Testis (tissue), 3 donors: ENCODE measurements around the gene ARID1B. TPM values are rescaled to one million over a fixed set of nuclear protein-coding genes. Genes with fewer than 3 reads are reported as not detected.

Source experiments
- DNase-seq: peaks from one replicate; pipeline ENCODE4 v3.0.0-alpha.2; 2019
- H3K27ac ChIP-seq, 2 donors: fragments of 200-600 bp; sonication (generic); one replicate each; pipeline ENCODE4 v1.5.1; 2019
- H3K27me3 ChIP-seq: fragments of 200-600 bp; sonication (generic); one replicate; pipeline ENCODE4 v1.5.1; 2019
- H3K36me3 ChIP-seq: fragments of 200-600 bp; sonication (generic); one replicate; pipeline ENCODE4 v1.5.1; 2017; ENCODE audit warnings: low read depth; ENCODE audit errors: missing control alignments
- H3K4me1 ChIP-seq: fragments of 200-600 bp; sonication (generic); one replicate; pipeline ENCODE4 v1.5.1; 2019
- H3K4me3 ChIP-seq, 2 donors: fragments of 200-600 bp; sonication (generic); one replicate each; pipeline ENCODE4 v1.5.1; 2017 to 2019
- H3K9me3 ChIP-seq: fragments of 200-600 bp; sonication (generic); one replicate; pipeline ENCODE4 v1.5.1; 2017
- POLR2A ChIP-seq: fragments of 450-650 bp; IDR thresholded peaks from one replicate; pipeline ENCODE4 v1.6.1; 2017; ENCODE audit warnings: antibody characterized with exemption, mild to moderate bottlenecking, moderate library complexity
- WGBS, 2 donors: methylation state at CpG; one replicate each; pipeline ENCODE4 v1.1.5; 2018; 5-methylcytosine and 5-hydroxymethylcytosine counted together
- intact Hi-C: fragments of 100-400 bp; cut with DNase I; formaldehyde crosslinking; loops from one replicate; pipeline ENCODE4 v1.15.1; 2023; ENCODE audit warnings: low total_unique reads
- polyA plus RNA-seq: library from polyadenylated mRNA; stranded (reverse); fragments of 350-450 nt; fragmentation: Illumina TruSeq; extraction: RNeasy Lipid Tissue Mini Kit (QIAGEN cat#74804); gene quantifications from one replicate; pipeline ENCODE4 v1.2.3, GENCODE V29; 2014; ENCODE audit warnings: low read depth, low replicate concordance; ENCODE audit not compliant: insufficient read depth
- total RNA-seq, 2 donors: library from RNA; depleted of rRNA; stranded (reverse); fragments of >200 nt; gene quantifications; one replicate each; pipeline ENCODE4 v1.2.3, GENCODE V29; 2016
- TF ChIP-seq, protein P1 (sequence below), 3 experiments: fragments of 450-650 bp in 2 of 3; fragments of 200-600 bp in 1 of 3; sonication (generic) in 1 of 3; IDR thresholded peaks; one replicate each; pipeline ENCODE4 v1.5.1; 2016 to 2019; ENCODE audit warnings: antibody characterized with exemption in 3 of 3, mild to moderate bottlenecking in 2 of 3, moderate library complexity in 1 of 3

ARID1B gene
- total and polyA plus RNA-seq, 3 donors from 2014 or later: 26.2 to 126 (median 103) TPM

DNA sequence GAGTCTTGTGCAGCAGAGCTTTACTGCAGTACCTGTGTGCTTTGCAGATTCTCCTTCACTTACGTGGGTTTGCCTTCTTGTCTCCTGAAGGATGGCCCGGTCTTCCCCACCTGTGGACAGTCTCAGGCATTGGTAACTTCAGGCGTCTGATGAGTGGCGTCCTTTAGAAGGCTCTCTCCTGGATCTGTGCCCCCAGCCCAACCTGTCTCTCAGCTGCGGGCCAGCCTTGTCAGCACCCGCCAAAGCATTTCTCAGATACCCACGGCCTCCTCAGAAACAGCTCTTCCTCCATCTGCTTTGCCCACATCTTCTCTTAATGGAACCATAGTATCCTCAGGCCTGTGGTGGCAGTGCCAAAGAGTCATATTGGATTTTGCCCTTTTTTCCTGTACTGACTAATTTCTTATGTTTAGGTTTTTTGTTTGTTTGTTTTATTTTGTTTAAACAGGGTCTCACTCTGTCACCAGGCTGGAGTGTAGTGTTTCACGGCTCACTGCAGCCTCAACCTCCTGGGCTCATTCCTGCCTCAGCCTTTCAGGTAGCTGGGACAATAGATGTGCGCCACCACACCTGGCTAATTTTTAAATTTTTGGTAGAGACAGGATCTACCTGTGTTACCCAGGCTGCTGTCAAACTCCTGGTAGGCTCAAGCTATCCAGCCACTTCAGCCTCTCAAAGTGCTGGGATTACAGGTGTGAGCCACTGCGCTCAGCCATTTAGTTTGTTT, 96.6 kb downstream of the ARID1B start:
- 88 to 96% methylated on average over 10 of the region's 10 CpGs for WGBS, 2 donors
- intact Hi-C loops: no loop called here
- Histone ChIP-seq H3K4me3 (no peak overlapping the region), H3K27ac (no peak overlapping the region), H3K36me3 (no peaks in the 10 kb centered on the region), H3K27me3 (no peaks in the 10 kb centered on the region), H3K4me1 (no peaks in the 10 kb centered on the region), H3K9me3 (no peaks in the 10 kb centered on the region)
- DNase-seq: no peak
- TF ChIP-seq, protein P1, sequence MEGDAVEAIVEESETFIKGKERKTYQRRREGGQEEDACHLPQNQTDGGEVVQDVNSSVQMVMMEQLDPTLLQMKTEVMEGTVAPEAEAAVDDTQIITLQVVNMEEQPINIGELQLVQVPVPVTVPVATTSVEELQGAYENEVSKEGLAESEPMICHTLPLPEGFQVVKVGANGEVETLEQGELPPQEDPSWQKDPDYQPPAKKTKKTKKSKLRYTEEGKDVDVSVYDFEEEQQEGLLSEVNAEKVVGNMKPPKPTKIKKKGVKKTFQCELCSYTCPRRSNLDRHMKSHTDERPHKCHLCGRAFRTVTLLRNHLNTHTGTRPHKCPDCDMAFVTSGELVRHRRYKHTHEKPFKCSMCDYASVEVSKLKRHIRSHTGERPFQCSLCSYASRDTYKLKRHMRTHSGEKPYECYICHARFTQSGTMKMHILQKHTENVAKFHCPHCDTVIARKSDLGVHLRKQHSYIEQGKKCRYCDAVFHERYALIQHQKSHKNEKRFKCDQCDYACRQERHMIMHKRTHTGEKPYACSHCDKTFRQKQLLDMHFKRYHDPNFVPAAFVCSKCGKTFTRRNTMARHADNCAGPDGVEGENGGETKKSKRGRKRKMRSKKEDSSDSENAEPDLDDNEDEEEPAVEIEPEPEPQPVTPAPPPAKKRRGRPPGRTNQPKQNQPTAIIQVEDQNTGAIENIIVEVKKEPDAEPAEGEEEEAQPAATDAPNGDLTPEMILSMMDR (IDR thresholded peaks at IDR 0.05): no peak
- no peak for TF ChIP-seq POLR2A

DNA sequence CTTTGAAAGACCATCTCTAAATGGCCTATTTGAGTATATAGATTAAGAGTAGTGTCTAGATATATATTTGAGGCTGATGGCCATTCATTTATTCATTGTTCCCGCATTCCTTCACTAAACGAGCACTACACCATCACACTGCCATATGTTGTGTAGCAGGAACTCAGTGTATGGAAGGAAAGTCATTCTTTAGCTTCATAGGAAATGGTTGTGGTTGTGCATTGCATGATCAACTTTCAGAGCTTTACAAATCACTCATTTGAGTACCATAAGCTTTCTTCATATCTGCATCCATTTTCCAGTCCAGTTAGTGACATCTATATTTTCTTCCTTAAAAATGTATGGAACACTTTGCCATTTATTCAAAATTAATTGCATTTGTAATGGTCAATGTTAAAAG, 97.9 kb downstream of the ARID1B start:
- H3K9me3 ChIP-seq: no peaks in the 10 kb centered on the region
- no peak for DNase-seq
- H3K4me1 ChIP-seq: no peaks in the 10 kb centered on the region
- TF ChIP-seq, protein P1 (IDR thresholded peaks at IDR 0.05): no peak
- TF ChIP-seq POLR2A: no peak
- 70 to 72% methylated on average over 2 of the region's 2 CpGs for WGBS, 2 donors
- H3K27me3 ChIP-seq: no peaks in the 10 kb centered on the region
- H3K36me3 ChIP-seq: no peaks in the 10 kb centered on the region
- intact Hi-C loops: no loop called here
- no peak overlapping the region for H3K4me3 ChIP-seq
- no peak overlapping the region for H3K27ac ChIP-seq

GRCh38 chr6:156876302-156876701, 99.1 kb downstream of the ARID1B start:
- H3K27ac ChIP-seq: no peak overlapping the region
- TF ChIP-seq, protein P1 (IDR thresholded peaks at IDR 0.05): peak in 1 of 3 experiments; percentile 21
- no peak for TF ChIP-seq POLR2A
- no peaks in the 10 kb centered on the region for H3K27me3 ChIP-seq
- H3K4me3 ChIP-seq: no peak overlapping the region
- DNase-seq: no peak
- intact Hi-C loops: no loop called here
- no peaks in the 10 kb centered on the region for H3K4me1 ChIP-seq
- no peaks in the 10 kb centered on the region for H3K9me3 ChIP-seq
- WGBS, 2 donors: 91 to 92% methylated on average over 10 to 11 of the region's 11 CpGs
- H3K36me3 ChIP-seq: no peaks in the 10 kb centered on the region

- H3K27ac ChIP-seq: no peak overlapping the region
- no peaks in the 10 kb centered on the region for H3K36me3 ChIP-seq
- H3K27me3 ChIP-seq: no peaks in the 10 kb centered on the region
- intact Hi-C loops: no loop called here
- no peak overlapping the region for H3K4me3 ChIP-seq
- TF ChIP-seq POLR2A: no peak
- TF ChIP-seq, protein P1 (IDR thresholded peaks at IDR 0.05): no peak
- no peaks in the 10 kb centered on the region for H3K4me1 ChIP-seq
- WGBS, 2 donors: 70 to 71% methylated on average over 10 of the region's 10 CpGs
- peak; percentile 38 for DNase-seq
- H3K9me3 ChIP-seq: no peaks in the 10 kb centered on the region
Measured at GRCh38 chr6:156877126-156877863, 100.1 kb downstream of the ARID1B start.
